Measurements from ENCODE around the gene CPT1C.

DNA sequence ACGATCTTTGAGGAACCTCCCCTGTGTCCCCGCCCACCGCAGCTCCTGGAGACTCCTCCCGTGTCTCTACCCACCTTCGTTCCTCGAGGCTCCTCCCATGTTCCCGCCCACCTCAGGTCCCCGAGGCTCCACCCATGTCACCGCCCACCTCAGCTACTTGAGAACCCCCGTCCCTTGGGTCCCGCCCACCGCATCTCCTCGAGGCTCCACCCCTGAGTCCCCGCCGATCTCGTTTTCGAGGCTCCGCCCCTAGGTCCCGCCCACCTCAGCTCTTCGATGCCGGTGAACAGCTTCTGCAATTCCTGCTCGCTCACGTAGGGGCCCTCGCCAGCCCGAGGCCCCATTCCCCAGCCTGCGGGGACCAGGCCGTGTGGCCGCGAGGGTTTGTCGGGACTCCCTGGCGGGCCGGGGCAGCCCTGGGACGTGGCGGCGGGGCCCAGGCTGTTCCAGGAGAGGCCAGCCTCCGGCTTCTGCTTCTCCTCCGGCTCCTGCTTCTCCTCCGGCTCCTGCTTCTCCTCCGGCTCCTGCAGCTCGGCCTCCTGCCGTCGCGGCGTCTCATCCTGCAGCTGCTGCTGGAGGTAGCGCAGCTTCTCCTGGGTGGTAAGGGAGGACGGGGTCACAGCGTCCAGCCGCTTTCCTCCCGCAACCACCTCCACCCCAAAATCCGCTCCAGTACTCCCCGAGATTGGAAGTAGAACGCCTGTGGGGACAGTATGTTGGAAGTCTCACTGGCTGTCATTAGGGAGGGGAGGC is 55.5 kb downstream of the CPT1C start:
- TF ChIP-seq POLR2A (IDR thresholded peaks at IDR 0.05; ENCODE audit: low read length) (no peak), PHF8 (IDR thresholded peaks at IDR 0.05; ENCODE audit: borderline replicate concordance, low read depth) (no peak), RFX5 (IDR thresholded peaks at IDR 0.05) (no peak), SMC3 (IDR thresholded peaks at IDR 0.05) (no peak), ESRRA (IDR thresholded peaks at IDR 0.05; ENCODE audit: borderline replicate concordance, low read length) (no peak), CEBPB (IDR thresholded peaks at IDR 0.05) (no peak), POLR2AphosphoS2 (conservative IDR thresholded peaks at IDR 0.05; ENCODE audit: low read length) (no peak), CHD2 (IDR thresholded peaks at IDR 0.05; ENCODE audit: low read length, partially characterized antibody) (no peak), HOXB5 (CRISPR knock-in tag; IDR thresholded peaks at IDR 0.05) (no peak), RCOR1 (IDR thresholded peaks at IDR 0.05; ENCODE audit: low read depth, low read length) (no peak), BHLHE40 (IDR thresholded peaks at IDR 0.05; ENCODE audit: low read depth, low read length) (no peak)
- TF ChIP-seq, protein P1, sequence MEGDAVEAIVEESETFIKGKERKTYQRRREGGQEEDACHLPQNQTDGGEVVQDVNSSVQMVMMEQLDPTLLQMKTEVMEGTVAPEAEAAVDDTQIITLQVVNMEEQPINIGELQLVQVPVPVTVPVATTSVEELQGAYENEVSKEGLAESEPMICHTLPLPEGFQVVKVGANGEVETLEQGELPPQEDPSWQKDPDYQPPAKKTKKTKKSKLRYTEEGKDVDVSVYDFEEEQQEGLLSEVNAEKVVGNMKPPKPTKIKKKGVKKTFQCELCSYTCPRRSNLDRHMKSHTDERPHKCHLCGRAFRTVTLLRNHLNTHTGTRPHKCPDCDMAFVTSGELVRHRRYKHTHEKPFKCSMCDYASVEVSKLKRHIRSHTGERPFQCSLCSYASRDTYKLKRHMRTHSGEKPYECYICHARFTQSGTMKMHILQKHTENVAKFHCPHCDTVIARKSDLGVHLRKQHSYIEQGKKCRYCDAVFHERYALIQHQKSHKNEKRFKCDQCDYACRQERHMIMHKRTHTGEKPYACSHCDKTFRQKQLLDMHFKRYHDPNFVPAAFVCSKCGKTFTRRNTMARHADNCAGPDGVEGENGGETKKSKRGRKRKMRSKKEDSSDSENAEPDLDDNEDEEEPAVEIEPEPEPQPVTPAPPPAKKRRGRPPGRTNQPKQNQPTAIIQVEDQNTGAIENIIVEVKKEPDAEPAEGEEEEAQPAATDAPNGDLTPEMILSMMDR (IDR thresholded peaks at IDR 0.05), result no peak
- TF ChIP-seq, protein P2, sequence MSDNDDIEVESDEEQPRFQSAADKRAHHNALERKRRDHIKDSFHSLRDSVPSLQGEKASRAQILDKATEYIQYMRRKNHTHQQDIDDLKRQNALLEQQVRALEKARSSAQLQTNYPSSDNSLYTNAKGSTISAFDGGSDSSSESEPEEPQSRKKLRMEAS (IDR thresholded peaks at IDR 0.05), result no peak
